ENCODE data around the gene POLA2. TPM values are rescaled to one million over a fixed set of nuclear protein-coding genes. Genes with fewer than 3 reads are reported as not detected.

POLA2 gene, protein sequence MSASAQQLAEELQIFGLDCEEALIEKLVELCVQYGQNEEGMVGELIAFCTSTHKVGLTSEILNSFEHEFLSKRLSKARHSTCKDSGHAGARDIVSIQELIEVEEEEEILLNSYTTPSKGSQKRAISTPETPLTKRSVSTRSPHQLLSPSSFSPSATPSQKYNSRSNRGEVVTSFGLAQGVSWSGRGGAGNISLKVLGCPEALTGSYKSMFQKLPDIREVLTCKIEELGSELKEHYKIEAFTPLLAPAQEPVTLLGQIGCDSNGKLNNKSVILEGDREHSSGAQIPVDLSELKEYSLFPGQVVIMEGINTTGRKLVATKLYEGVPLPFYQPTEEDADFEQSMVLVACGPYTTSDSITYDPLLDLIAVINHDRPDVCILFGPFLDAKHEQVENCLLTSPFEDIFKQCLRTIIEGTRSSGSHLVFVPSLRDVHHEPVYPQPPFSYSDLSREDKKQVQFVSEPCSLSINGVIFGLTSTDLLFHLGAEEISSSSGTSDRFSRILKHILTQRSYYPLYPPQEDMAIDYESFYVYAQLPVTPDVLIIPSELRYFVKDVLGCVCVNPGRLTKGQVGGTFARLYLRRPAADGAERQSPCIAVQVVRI
- 5.9 and 9.3 TPM in 2 replicates for total RNA-seq
- long read RNA-seq, transcript POLA2-201 (18 exons, 3,744 nt) = major isoform, 81 of 92 reads
- long read RNA-seq, partial matches to known transcripts = 2 of 92 reads
- long read RNA-seq, other reads (novel, unspliced or antisense) = 9 of 92 reads

GRCh38 chr11:65261591-65262380 is at the start of gene POLA2:
POLA2 (plus strand) TSS chr11:65261962; CDS start chr11:65262293, 331 bp downstream.
- no peak for TF ChIP-seq CTCF (IDR thresholded peaks at IDR 0.05)
- H3K9me3 Mint-ChIP-seq (ENCODE audit: unreplicated experiment) = no peaks in the 10 kb centered on the region
- peak; percentile 99 for DNase-seq (ENCODE audit: extremely low spot score, unreplicated experiment)
- H3K4me3 Mint-ChIP-seq (ENCODE audit: unreplicated experiment) = peak within 1 kb of the TSS; percentile 82
- H3K27me3 Mint-ChIP-seq (ENCODE audit: unreplicated experiment) = no peaks in the 10 kb centered on the region
- H3K27ac Mint-ChIP-seq (ENCODE audit: unreplicated experiment) = peak within 1 kb of the TSS; percentile 75
- no peaks in the 10 kb centered on the region for H3K36me3 Mint-ChIP-seq (ENCODE audit: unreplicated experiment)
- H3K4me1 Mint-ChIP-seq (ENCODE audit: unreplicated experiment) = peaks cover 21% of the 10 kb centered on the region

- no peak overlapping the region for H3K27ac Mint-ChIP-seq (ENCODE audit: unreplicated experiment)
- no peak for TF ChIP-seq CTCF (IDR thresholded peaks at IDR 0.05)
- no peaks in the 10 kb centered on the region for H3K9me3 Mint-ChIP-seq (ENCODE audit: unreplicated experiment)
- no peaks in the 10 kb centered on the region for H3K27me3 Mint-ChIP-seq (ENCODE audit: unreplicated experiment)
- peaks cover 10% of the 10 kb centered on the region for H3K36me3 Mint-ChIP-seq (ENCODE audit: unreplicated experiment)
- peaks cover 3% of the 10 kb centered on the region for H3K4me1 Mint-ChIP-seq (ENCODE audit: unreplicated experiment)
- no peak overlapping the region for H3K4me3 Mint-ChIP-seq (ENCODE audit: unreplicated experiment)
- no peak for DNase-seq (ENCODE audit: extremely low spot score, unreplicated experiment)
These were observed 49.4 kb upstream of the POLA2 start for GRCh38 chr11:65212226-65212801.

DNA sequence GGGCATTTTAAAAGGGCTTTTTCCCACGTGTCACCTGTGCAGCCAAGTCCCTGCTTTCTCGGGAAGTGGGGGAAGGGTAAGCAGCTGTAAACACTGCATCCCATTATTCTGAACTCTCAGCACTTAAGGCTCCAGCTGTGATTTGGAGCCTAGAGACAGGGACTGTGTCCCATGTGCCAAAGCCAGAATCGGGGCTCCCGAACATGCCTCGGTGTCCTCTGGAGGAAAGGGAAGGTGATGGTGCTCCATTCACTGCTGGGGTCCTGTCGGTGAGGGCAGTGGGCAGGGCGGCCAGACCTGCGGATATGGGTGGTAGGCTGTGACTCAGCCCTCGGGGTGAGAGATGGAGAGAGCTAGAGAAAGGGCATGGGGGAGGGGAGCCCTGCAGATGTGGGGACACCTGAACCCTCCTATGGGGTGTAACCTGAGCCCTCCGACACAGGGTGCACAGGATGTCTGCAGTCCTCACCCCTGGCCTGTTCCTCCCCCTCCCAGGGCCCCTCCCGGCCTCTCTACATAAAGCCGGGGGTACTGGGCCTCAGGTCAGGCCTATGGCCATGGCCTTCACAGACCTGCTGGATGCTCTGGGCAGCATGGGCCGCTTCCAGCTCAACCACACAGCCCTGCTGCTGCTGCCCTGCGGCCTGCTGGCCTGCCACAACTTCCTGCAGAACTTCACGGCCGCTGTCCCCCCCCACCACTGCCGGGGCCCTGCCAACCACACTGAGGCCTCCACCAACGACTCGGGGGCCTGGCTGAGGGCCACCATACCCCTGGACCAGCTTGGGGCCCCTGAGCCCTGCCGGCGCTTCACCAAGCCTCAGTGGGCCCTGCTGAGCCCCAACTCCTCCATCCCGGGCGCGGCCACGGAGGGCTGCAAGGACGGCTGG is 48.2 kb upstream of the POLA2 start:
- DNase-seq (ENCODE audit: extremely low spot score, unreplicated experiment) = no peak
- TF ChIP-seq CTCF (IDR thresholded peaks at IDR 0.05) = no peak
- Mint-ChIP-seq H3K36me3 (ENCODE audit: unreplicated experiment) (peaks cover 10% of the 10 kb centered on the region), H3K4me1 (ENCODE audit: unreplicated experiment) (peaks cover 3% of the 10 kb centered on the region), H3K27me3 (ENCODE audit: unreplicated experiment) (no peaks in the 10 kb centered on the region), H3K9me3 (ENCODE audit: unreplicated experiment) (no peaks in the 10 kb centered on the region), H3K4me3 (ENCODE audit: unreplicated experiment) (no peak overlapping the region), H3K27ac (ENCODE audit: unreplicated experiment) (no peak overlapping the region)

- no peaks in the 10 kb centered on the region for H3K27me3 Mint-ChIP-seq (ENCODE audit: unreplicated experiment)
- H3K36me3 Mint-ChIP-seq (ENCODE audit: unreplicated experiment) = peaks cover 4% of the 10 kb centered on the region
- no peaks in the 10 kb centered on the region for H3K9me3 Mint-ChIP-seq (ENCODE audit: unreplicated experiment)
- H3K4me3 Mint-ChIP-seq (ENCODE audit: unreplicated experiment) = no peak overlapping the region
- H3K4me1 Mint-ChIP-seq (ENCODE audit: unreplicated experiment) = peaks cover 3% of the 10 kb centered on the region
- H3K27ac Mint-ChIP-seq (ENCODE audit: unreplicated experiment) = no peak overlapping the region
- DNase-seq (ENCODE audit: extremely low spot score, unreplicated experiment) = no peak
- TF ChIP-seq CTCF (IDR thresholded peaks at IDR 0.05) = no peak
These were observed 47.4 kb upstream of the POLA2 start for GRCh38 chr11:65214212-65214845.

Measured in osteocyte (in vitro differentiated cells).